Thyroid gland (tissue), 4 donors: ENCODE results near the gene TCF19. TPM values are rescaled to one million over a fixed set of nuclear protein-coding genes. Genes with fewer than 3 reads are reported as not detected.
A peak's percentile ranks its signal among the peaks of the same experiment; 100 is the strongest.

ENCODE experiments used
- DNase-seq, 2 donors: peaks; one replicate each; pipeline ENCODE4 v3.0.0-alpha.2; 2019
- H3K27ac ChIP-seq, 3 donors: fragments of 200-600 bp; sonication (generic); 1 replicate in 2 of 3; 2 replicates in 1 of 3; pipeline ENCODE4 v1.5.1; 2016 to 2019; ENCODE audit warnings: mild to moderate bottlenecking in 1 of 3, moderate library complexity in 1 of 3
- H3K27me3 ChIP-seq: fragments of 200-600 bp; sonication (generic); one replicate; pipeline ENCODE4 v1.5.1; 2019
- H3K36me3 ChIP-seq, 2 donors: fragments of 200-600 bp; sonication (generic); one replicate each; pipeline ENCODE4 v1.5.1; 2016 to 2019
- H3K4me1 ChIP-seq, 2 donors: fragments of 200-600 bp; sonication (generic); one replicate each; pipeline ENCODE4 v1.5.1; 2017 to 2019
- H3K4me3 ChIP-seq, 3 donors: fragments of 200-600 bp; sonication (generic); replicated peaks in 1 of 3; 1 replicate in 2 of 3; 2 replicates in 1 of 3; pipeline ENCODE4 v1.5.1; 2016; ENCODE audit warnings: mild to moderate bottlenecking in 1 of 3
- H3K9me3 ChIP-seq: fragments of 200-600 bp; sonication (generic); one replicate; pipeline ENCODE4 v1.5.1; 2017
- POLR2A ChIP-seq, 2 donors: fragments of 450-650 bp; IDR thresholded peaks; one replicate each; pipeline ENCODE4 v1.6.1; 2017; ENCODE audit warnings: antibody characterized with exemption in 2 of 2, mild to moderate bottlenecking in 2 of 2, moderate library complexity in 1 of 2
- WGBS, 2 donors: methylation state at CpG; one replicate each; pipeline ENCODE4 v1.1.5; 2017; 5-methylcytosine and 5-hydroxymethylcytosine counted together
- intact Hi-C: fragments of 100-400 bp; cut with DNase I; formaldehyde crosslinking; loops from one replicate; pipeline ENCODE4 v1.15.1; 2023
- total RNA-seq, 4 donors: library from RNA; depleted of rRNA; stranded (reverse); fragments of >200 nt; gene quantifications; one replicate each; pipeline ENCODE4 v1.2.3, GENCODE V29; 2016
- TF ChIP-seq, protein P1 (sequence below), 6 experiments: fragments of 200-600 bp in 3 of 6; fragments of 450-650 bp in 3 of 6; sonication (generic) in 3 of 6; IDR thresholded peaks; one replicate each; pipeline ENCODE4 v1.5.1; 2016 to 2019; ENCODE audit warnings: antibody characterized with exemption in 6 of 6, mild to moderate bottlenecking in 2 of 6, inconsistent platforms in 1 of 6, moderate library complexity in 1 of 6

TCF19 gene
- total RNA-seq, 4 donors from 2014 or later = 1.2 to 4.9 (median 3.2) TPM

GRCh38 chr6:31122791-31123706 lies 35.3 kb upstream of the TCF19 start:
- H3K4me1 ChIP-seq = peaks cover 11 to 46% of the 10 kb centered on the region in 2 donors
- H3K36me3 ChIP-seq = no peaks in the 10 kb centered on the region
- peak overlapping the region; percentile 37 to 57 (median 44) for H3K27ac ChIP-seq
- H3K4me3 ChIP-seq = no peak overlapping the region
- peak; percentile 94 to 97 for DNase-seq
- TF ChIP-seq, protein P1, sequence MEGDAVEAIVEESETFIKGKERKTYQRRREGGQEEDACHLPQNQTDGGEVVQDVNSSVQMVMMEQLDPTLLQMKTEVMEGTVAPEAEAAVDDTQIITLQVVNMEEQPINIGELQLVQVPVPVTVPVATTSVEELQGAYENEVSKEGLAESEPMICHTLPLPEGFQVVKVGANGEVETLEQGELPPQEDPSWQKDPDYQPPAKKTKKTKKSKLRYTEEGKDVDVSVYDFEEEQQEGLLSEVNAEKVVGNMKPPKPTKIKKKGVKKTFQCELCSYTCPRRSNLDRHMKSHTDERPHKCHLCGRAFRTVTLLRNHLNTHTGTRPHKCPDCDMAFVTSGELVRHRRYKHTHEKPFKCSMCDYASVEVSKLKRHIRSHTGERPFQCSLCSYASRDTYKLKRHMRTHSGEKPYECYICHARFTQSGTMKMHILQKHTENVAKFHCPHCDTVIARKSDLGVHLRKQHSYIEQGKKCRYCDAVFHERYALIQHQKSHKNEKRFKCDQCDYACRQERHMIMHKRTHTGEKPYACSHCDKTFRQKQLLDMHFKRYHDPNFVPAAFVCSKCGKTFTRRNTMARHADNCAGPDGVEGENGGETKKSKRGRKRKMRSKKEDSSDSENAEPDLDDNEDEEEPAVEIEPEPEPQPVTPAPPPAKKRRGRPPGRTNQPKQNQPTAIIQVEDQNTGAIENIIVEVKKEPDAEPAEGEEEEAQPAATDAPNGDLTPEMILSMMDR (IDR thresholded peaks at IDR 0.05) = no peak
- no peak for TF ChIP-seq POLR2A (IDR thresholded peaks at IDR 0.05)
- WGBS, 2 donors = 32 to 35% methylated on average over 16 of the region's 16 CpGs
- no peaks in the 10 kb centered on the region for H3K9me3 ChIP-seq
- intact Hi-C loops = no loop called here
- no peaks in the 10 kb centered on the region for H3K27me3 ChIP-seq

GRCh38 chr6:31125162-31125561 lies 33.2 kb upstream of the TCF19 start:
- WGBS, 2 donors = 33 to 43% methylated on average over 8 of the region's 8 CpGs

DNA sequence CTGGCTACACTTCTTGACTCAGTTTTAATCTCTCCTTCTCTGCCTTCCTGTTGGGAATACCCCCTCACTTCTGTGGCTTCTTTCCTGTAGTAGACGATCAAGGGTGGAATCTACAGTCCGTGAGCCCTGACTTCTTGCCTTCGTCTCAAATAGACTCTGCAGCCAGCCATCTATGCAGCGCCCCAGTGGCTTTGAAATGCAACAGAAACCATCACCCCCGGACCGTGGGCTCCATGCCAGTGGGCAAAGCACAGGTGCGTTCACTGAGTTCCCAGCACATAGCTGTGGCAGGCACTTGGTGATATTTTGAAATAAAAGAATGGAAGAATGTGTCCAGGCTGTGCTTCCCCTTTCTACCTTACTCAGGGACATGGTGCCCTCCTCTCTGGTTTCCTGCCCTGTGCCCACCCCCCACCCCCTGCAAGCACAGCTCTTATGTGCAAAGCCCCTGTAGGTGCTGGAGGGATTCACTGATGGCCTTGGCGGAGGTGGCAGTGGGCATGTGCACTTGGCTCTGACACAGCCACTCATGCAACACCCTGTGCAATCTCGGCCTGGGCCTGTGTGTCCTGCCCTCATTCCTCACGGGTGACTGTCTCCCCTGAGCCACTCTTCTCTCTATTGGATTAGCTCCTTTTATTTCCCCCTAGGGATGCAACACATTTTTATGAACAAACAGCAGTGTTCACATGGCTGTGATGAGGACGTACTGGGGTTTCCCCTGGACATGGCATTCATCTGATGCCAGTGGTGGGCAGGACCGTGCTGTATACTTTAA lies 32.6 kb upstream of the TCF19 start:
- no peaks in the 10 kb centered on the region for H3K27me3 ChIP-seq
- intact Hi-C loops = no loop called here
- no peaks in the 10 kb centered on the region for H3K9me3 ChIP-seq
- H3K4me3 ChIP-seq = no peak overlapping the region
- WGBS, 2 donors = 50 to 58% methylated on average over 12 of the region's 12 CpGs
- no peaks in the 10 kb centered on the region for H3K36me3 ChIP-seq
- peak; percentile 56 to 80 for DNase-seq
- H3K27ac ChIP-seq = peak overlapping the region in 2 of 3 donors; percentile 36 to 63
- H3K4me1 ChIP-seq = peaks cover 11 to 43% of the 10 kb centered on the region in 2 donors
- TF ChIP-seq, protein P1 (IDR thresholded peaks at IDR 0.05) = no peak
- no peak for TF ChIP-seq POLR2A (IDR thresholded peaks at IDR 0.05)

More at GRCh38 chr6:31125162-31125561, 33.2 kb upstream of the TCF19 start:
- Histone ChIP-seq H3K36me3 (no peaks in the 10 kb centered on the region), H3K9me3 (no peaks in the 10 kb centered on the region), H3K4me1 (peaks cover 11 to 46% of the 10 kb centered on the region in 2 donors), H3K4me3 (no peak overlapping the region), H3K27ac (peak overlapping the region; percentile 33 to 63 (median 52)), H3K27me3 (no peaks in the 10 kb centered on the region)
- TF ChIP-seq, protein P1 (IDR thresholded peaks at IDR 0.05) = no peak
- TF ChIP-seq POLR2A (IDR thresholded peaks at IDR 0.05) = no peak
- DNase-seq = peak; percentile 82 to 91
- intact Hi-C loops = no loop called here

- intact Hi-C loops = no loop called here
- Histone ChIP-seq H3K4me1 (peaks cover 11 to 43% of the 10 kb centered on the region in 2 donors), H3K27me3 (no peaks in the 10 kb centered on the region), H3K27ac (peak overlapping the region in 2 of 3 donors; percentile 36 to 63), H3K4me3 (no peak overlapping the region), H3K9me3 (no peaks in the 10 kb centered on the region), H3K36me3 (no peaks in the 10 kb centered on the region)
- no peak for DNase-seq
- WGBS, 2 donors = 72 to 78% methylated on average over 16 of the region's 16 CpGs
- TF ChIP-seq, protein P1 (IDR thresholded peaks at IDR 0.05) = no peak
- no peak for TF ChIP-seq POLR2A (IDR thresholded peaks at IDR 0.05)
Measured at GRCh38 chr6:31126396-31127175, 31.8 kb upstream of the TCF19 start.
